SK-N-MC (cell line): ENCODE data around the gene ANKLE2.

ENCODE experiments used
- EZH2 ChIP-seq: fragments of 200-600 bp; sonication (generic); IDR thresholded peaks from one replicate; pipeline ENCODE4 v1.6.1; 2017; ENCODE audit warnings: antibody characterized with exemption
- POLR2AphosphoS5 ChIP-seq: IDR thresholded peaks from 2 replicates; pipeline ENCODE4 v1.6.1; 2012; ENCODE audit warnings: mild to moderate bottlenecking, low read depth, low read length, borderline replicate concordance

GRCh38 chr12:132720606-132721345 lies 40.9 kb downstream of the ANKLE2 start:
- TF ChIP-seq POLR2AphosphoS5 (no peak), EZH2 (no peak)
